Smooth muscle cell (in vitro differentiated cells): ENCODE data around the gene SERINC5. TPM values are rescaled to one million over a fixed set of nuclear protein-coding genes. Genes with fewer than 3 reads are reported as not detected.
"Not testable (repeated sequence)": the region's sequence is repeated elsewhere in the genome, so short reads cannot be mapped to it uniquely, and the experiment has no call there.

Experiments used
- DNase-seq: peaks from one replicate; lab custom pipeline; 2025; ENCODE audit not compliant: unreplicated experiment; lab: John Stamatoyannopoulos, UW
- H2AFZ ChIP-seq: fragments of 200-600 bp; sonication (generic); 2 replicates; pipeline ENCODE4 v1.6.0; 2016; ENCODE audit warnings: antibody characterized with exemption, low read depth, mild to moderate bottlenecking
- H3F3A ChIP-seq: fragments of 200-600 bp; sonication (generic); 2 replicates; pipeline ENCODE4 v1.6.0; 2017; ENCODE audit warnings: antibody characterized with exemption, low read depth
- H3K27ac ChIP-seq: fragments of 200-600 bp; sonication (generic); 2 replicates; pipeline ENCODE4 v1.5.1; 2016; ENCODE audit warnings: low read depth, mild to moderate bottlenecking
- H3K27me3 ChIP-seq: fragments of 200-600 bp; sonication (generic); 2 replicates; pipeline ENCODE4 v1.6.1; 2016; ENCODE audit warnings: low read depth, mild to moderate bottlenecking
- H3K36me3 ChIP-seq: fragments of 200-600 bp; sonication (generic); 2 replicates; pipeline ENCODE4 v1.5.1; 2016; ENCODE audit warnings: low read depth
- H3K4me1 ChIP-seq: fragments of 200-600 bp; sonication (generic); 2 replicates; pipeline ENCODE4 v1.5.1; 2016; ENCODE audit warnings: low read depth
- H3K4me2 ChIP-seq: fragments of 200-600 bp; sonication (generic); 2 replicates; pipeline ENCODE4 v1.6.0; 2016; ENCODE audit warnings: mild to moderate bottlenecking
- H3K4me3 ChIP-seq: fragments of 200-600 bp; sonication (generic); 2 replicates; pipeline ENCODE4 v1.5.1; 2016; ENCODE audit warnings: mild to moderate bottlenecking
- H3K79me2 ChIP-seq: fragments of 200-600 bp; sonication (generic); 2 replicates; pipeline ENCODE4 v1.6.0; 2016; ENCODE audit warnings: low read depth, mild to moderate bottlenecking
- H3K9ac ChIP-seq: fragments of 200-600 bp; sonication (generic); 2 replicates; pipeline ENCODE4 v1.6.0; 2016; ENCODE audit warnings: low read depth
- H3K9me3 ChIP-seq: fragments of 200-600 bp; sonication (generic); replicated peaks from 2 replicates; pipeline ENCODE4 v1.5.1; 2016; ENCODE audit warnings: low read depth
- H4K20me1 ChIP-seq: fragments of 200-600 bp; sonication (generic); 2 replicates; pipeline ENCODE4 v1.6.0; 2016; ENCODE audit warnings: low read depth
- WGBS: methylation state at CpG from one replicate; pipeline ENCODE4 v1.1.7; 2016; ENCODE audit warnings: low lambda C conversion rate; 5-methylcytosine and 5-hydroxymethylcytosine counted together
- polyA plus RNA-seq: library from polyadenylated mRNA; unstranded; fragments of >200 nt; fragmentation: Nextera tagmentation; extraction: Ambion mirVana; gene quantifications from 2 replicates; pipeline ENCODE4 v1.2.1, GENCODE V29; 2016
- total RNA-seq: library from RNA; depleted of rRNA; stranded (reverse); fragments of >200 nt; gene quantifications from 2 replicates; pipeline ENCODE4 v1.2.3, GENCODE V29; 2014
- TF ChIP-seq, protein P1 (sequence below): fragments of 200-600 bp; sonication (generic); IDR thresholded peaks from 2 replicates; pipeline ENCODE4 v1.5.1; 2017; ENCODE audit warnings: borderline replicate concordance, mild to moderate bottlenecking, antibody characterized with exemption; ENCODE audit not compliant: insufficient read depth, poor library complexity, severe bottlenecking

SERINC5 gene
- 37.0 and 39.2 TPM in 2 replicates for total RNA-seq
- 4.5 and 11.5 TPM in 2 replicates for polyA plus RNA-seq

DNA sequence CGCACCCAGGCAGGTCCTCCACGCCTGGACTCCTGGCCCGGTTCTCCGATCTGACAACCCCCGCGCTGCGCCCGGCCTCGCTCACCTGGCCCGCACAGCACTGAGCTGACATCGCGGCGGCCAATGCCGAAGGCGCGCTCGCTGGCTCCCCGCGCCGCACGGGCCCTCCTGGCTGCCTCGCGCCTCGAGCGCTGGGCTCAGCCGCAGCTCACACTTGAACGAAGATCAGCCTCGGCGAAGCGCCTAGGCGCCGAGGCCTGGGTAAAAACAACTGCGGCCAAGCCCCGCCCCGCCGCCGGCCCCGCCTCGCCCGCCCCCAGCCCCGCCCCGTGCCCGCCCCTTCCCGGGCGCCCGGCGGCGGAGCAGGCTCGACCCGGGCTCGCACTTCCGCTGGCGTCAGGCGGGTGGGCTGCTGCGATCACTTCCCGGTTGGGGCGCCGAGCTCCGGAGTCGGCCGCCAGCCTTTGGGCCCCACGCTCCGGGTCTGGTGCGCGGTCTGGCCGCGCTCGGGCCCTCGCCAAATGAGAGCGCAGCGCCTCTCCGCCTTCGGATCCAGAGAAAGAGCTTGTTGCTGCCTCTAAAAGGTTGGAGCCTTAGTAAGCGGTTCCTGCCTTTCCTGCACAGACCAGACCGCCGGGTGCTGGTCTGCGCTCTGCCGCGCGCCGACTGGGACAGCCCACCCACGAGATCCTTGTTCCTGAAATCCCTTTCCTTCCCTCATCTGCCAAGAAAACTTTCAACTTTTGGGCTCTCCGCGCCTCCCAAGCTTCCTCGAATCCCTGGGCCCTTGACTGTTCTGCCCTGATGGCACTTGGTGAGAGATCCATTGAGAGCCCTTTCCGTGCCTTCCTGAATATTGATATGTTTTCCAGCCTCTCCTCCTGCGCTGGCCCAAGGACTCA is at the start of gene SERINC5:
TSS of gene SERINC5 (minus strand) at position 238 of the 902 bp plus-strand sequence. CDS start at position 112, 126 bp downstream.
- Histone ChIP-seq H3K27me3 (no peaks in the 10 kb centered on the region), H3K4me1 (peaks cover 40% of the 10 kb centered on the region), H3F3A (no peaks in the 10 kb centered on the region), H3K9me3 (no peaks in the 10 kb centered on the region), H3K79me2 (peaks cover 27% of the 10 kb centered on the region), H3K4me2 (peak within 1 kb of the TSS; percentile 84), H2AFZ (peak within 1 kb of the TSS; percentile 69), H3K4me3 (peak within 1 kb of the TSS; percentile 64), H4K20me1 (peaks cover 13% of the 10 kb centered on the region), H3K27ac (peak within 1 kb of the TSS; percentile 82), H3K36me3 (no peaks in the 10 kb centered on the region), H3K9ac (peak within 1 kb of the TSS; percentile 81)
- DNase-seq: peak; percentile 67
- 1% methylated on average over 82 of the region's 87 CpGs for WGBS
- TF ChIP-seq, protein P1, sequence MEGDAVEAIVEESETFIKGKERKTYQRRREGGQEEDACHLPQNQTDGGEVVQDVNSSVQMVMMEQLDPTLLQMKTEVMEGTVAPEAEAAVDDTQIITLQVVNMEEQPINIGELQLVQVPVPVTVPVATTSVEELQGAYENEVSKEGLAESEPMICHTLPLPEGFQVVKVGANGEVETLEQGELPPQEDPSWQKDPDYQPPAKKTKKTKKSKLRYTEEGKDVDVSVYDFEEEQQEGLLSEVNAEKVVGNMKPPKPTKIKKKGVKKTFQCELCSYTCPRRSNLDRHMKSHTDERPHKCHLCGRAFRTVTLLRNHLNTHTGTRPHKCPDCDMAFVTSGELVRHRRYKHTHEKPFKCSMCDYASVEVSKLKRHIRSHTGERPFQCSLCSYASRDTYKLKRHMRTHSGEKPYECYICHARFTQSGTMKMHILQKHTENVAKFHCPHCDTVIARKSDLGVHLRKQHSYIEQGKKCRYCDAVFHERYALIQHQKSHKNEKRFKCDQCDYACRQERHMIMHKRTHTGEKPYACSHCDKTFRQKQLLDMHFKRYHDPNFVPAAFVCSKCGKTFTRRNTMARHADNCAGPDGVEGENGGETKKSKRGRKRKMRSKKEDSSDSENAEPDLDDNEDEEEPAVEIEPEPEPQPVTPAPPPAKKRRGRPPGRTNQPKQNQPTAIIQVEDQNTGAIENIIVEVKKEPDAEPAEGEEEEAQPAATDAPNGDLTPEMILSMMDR: no peak

GRCh38 chr5:80302636-80303035 is 46.8 kb upstream of the SERINC5 start:
- H4K20me1 ChIP-seq: no peaks in the 10 kb centered on the region
- H3K9ac ChIP-seq: no peak overlapping the region
- no peak overlapping the region for H3K4me2 ChIP-seq
- H3F3A ChIP-seq: no peaks in the 10 kb centered on the region
- WGBS: 99% methylated on average over 11 of the region's 11 CpGs
- H3K9me3 ChIP-seq: no peaks in the 10 kb centered on the region
- H3K27me3 ChIP-seq: no peaks in the 10 kb centered on the region
- DNase-seq: no peak
- no peak overlapping the region for H2AFZ ChIP-seq
- no peak overlapping the region for H3K27ac ChIP-seq
- no peak overlapping the region for H3K4me3 ChIP-seq
- H3K79me2 ChIP-seq: no peaks in the 10 kb centered on the region
- H3K36me3 ChIP-seq: no peaks in the 10 kb centered on the region
- H3K4me1 ChIP-seq: no peaks in the 10 kb centered on the region
- TF ChIP-seq, protein P1: no peak

- H3K79me2 ChIP-seq, DNase-seq, H2AFZ ChIP-seq, H3K9ac ChIP-seq, H3F3A ChIP-seq, H3K27ac ChIP-seq, H4K20me1 ChIP-seq, H3K9me3 ChIP-seq, H3K4me2 ChIP-seq, H3K36me3 ChIP-seq, H3K4me1 ChIP-seq, H3K27me3 ChIP-seq, H3K4me3 ChIP-seq: not testable (repeated sequence)
- no CpG with 5 or more reads among the region's 34 CpGs for WGBS
Observed at GRCh38 chr5:80301342-80301741, 45.5 kb upstream of the SERINC5 start.

- not testable (repeated sequence) for H3K27ac ChIP-seq, DNase-seq
- WGBS: 99% methylated on average over 14 of the region's 27 CpGs
Observed at GRCh38 chr5:80300796-80301195, 44.9 kb upstream of the SERINC5 start.

More at GRCh38 chr5:80300796-80301195, 44.9 kb upstream of the SERINC5 start:
- not testable (repeated sequence) for H3K79me2 ChIP-seq, H3K9me3 ChIP-seq, H2AFZ ChIP-seq, H4K20me1 ChIP-seq, H3F3A ChIP-seq, H3K36me3 ChIP-seq, H3K4me2 ChIP-seq, H3K4me1 ChIP-seq, H3K27me3 ChIP-seq, H3K4me3 ChIP-seq, H3K9ac ChIP-seq
